Activated CD8-positive, alpha-beta memory T cell treated with anti-CD3 and anti-CD28 coated beads for 24 hours (primary cell): ENCODE data around the gene PTPN6.

Experiments
- DNase-seq: peaks from one replicate; pipeline ENCODE4 v3.0.0-alpha.2; 2020

PTPN6 gene

DNA sequence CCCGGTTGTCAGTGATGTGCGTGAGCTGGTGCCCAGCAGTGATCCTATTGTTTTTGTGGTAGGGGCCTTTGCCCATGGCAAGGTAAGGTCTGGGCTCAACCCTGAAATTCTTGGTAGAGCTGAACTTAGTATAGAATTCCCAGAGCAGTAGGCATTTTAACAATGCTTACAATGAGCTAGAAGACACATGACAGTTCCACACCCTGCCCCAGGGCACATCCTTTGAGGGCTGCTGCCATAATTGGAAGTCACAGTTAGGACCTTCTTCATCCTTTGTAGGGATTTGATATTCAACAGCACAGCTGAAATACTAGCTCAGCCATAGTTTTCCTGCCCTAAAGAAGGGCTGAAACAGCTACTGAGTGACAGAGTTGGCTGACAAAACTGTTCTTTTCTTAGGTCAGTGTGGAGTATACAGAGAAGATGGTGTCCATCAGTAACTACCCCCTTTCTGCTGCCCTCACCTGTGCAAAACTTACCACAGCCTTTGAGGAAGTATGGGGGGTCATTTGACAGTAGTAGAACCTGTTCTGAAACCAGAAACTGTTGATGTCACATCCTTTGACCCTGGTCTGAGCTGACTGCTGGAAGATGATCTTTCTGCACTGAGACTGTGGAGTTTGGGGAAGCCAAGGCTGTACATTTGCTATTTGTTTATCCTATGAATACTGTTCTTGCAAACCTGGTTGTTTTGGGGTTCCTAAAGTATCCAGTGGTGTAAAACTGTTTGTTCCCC is 24.3 kb downstream of the PTPN6 start:
- no peak for DNase-seq

DNA sequence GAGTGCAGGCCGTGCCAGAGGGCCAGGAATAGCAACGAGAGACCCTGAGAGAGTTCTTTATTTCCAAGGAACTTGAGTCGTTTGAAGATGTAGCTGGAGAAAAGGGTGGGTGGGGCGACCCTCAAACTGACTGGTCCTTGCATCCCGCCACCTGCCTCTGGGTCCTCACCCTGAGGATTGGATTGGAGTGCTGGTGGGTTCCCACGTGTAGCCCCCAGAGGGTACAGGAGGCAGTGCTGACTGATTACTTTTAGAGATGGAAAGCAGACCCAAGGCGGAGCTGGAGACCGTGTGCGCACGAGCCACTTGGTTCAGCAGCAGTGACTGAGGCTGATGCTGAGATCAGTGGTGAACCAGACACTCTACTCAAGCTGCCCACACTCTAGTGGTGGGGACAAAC is 26.5 kb downstream of the PTPN6 start:
- DNase-seq = no peak

DNA sequence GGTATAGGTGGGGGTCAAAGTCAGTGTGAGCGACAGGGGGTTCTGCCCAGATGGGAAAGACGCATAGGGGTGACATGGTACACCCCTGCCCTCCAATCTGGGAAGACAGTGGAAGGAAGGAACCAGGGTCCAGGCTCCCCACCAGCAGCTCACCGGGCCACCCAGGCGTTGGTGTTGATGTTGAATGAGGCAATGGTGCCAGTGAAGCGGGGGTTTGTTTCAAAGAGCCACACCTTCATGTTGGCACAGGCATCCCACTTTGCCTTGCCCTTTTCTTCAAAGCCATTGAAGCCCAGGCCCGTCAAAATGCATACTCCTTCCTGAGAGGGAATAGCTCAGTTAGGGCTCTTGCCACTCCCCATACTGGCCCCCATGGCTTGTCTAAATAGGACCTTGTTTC is 27.0 kb downstream of the PTPN6 start:
- no peak for DNase-seq

GRCh38 chr12:6978611-6979011 is 27.5 kb downstream of the PTPN6 start:
- no peak for DNase-seq

- no peak for DNase-seq
Measured at GRCh38 chr12:6979021-6979420, 27.9 kb downstream of the PTPN6 start.

DNA sequence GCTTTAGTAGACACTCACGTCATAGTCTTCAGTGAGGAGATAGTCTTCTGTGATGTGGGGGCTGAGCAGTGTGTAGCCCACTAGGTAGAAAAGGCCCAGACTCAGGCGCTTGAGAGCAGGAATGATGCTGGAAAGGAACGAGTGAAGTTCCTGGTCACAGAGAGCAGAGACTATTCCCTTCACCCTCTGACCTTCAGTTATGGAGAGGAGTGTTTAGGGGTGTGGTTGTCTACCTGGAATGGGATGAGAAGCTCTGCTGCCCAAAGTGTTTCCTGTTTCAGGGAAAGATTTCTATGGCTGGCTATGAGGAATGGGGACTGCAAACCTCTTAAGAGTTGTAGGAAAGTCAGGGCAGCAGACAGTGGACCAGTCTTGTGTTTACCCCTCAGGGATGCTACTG is 28.3 kb downstream of the PTPN6 start:
- DNase-seq = no peak

- DNase-seq = no peak
Measured at GRCh38 chr12:6980075-6980474, 28.9 kb downstream of the PTPN6 start.

DNA sequence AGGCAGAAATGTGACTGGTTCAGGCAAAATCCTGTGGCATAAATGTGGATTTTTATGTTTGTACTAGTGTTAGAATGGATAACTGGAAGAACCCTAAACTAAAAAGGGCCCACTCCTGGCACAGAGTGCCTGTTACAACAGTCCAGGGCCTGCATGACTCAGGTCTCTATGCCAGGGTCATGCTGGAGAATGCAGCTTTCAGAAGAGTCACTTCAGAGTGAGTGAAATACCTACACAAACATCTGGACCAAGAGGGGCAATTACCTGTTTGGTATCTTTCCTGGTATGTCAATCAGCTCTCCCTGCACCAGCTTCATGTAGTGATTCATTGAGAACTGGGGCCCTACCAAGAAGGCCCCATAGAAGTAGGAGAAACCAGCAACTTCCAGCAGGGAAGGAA is 29.6 kb downstream of the PTPN6 start:
- DNase-seq = no peak

DNA sequence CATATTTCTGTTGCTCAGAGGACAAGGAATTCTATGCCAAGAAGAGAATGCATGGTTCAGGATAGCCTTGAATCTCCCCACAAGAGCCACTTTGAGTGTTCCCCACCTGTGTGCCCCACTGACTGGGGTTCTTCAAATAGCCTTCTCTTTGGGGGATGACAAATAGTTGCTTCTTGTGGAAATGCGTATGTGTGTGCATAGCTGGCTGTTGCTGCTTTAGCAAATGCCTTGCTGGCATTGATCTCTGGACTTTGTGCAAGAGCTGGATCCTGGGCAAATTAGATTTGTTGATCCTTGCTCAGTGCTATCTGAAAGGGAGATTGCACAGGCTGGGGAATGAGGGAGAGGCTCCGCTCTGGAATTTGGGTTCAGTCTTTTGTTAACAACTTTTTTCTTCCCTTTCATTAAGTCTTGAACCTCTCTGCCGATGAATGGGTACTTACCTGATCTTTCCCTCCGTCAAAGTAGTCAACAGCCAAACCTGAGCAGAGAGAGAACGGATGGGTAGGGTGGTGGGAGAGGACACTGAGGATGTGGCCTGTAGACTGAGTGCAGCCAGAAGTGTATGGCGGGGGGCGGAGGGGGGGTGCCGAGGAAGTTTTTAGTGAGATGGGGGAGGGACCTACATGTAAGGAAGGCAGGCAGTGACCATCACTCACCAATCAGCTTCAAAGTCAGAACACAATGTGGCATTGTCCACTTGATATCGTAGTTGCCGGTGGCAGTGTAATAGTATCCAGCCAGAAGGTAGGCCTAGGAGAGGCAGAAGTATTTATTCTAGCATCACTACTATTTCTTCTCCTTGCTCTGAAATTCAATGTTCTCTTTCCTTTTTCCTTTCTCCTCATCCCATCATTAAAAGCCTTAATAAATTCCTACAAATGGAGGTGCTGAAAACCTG is 30.2 kb downstream of the PTPN6 start:
- no peak for DNase-seq

GRCh38 chr12:6982532-6982931 is 31.4 kb downstream of the PTPN6 start:
- no peak for DNase-seq

DNA sequence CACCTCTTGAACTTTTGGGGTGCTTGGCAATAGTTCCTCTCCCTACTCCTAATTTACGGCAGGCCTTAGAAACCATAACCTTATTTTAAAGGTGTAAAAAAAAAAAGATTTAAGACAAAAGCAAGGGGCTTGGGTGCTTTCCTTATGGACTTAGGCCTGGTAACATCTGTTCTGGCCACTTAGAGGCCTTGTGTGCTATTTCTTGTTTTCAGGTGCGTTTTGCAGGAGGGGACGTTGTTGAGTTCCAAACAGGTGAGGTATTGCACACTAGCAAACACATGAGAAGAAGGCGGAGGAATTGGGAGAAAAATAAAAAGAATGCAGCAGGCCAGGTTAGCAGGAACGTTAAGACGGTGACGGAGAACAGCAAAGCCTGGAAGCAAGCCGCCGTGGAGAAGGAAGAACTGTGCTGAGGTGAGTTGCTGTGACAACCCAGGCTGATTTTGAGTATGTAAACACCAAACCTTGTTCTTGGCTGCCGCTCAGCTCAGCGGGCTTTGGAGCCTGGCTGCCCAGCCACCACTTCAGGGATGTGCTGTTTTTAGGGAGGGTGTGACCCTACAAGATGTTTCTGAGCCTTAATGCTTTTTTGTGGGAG is 36.9 kb downstream of the PTPN6 start:
- DNase-seq = no peak

DNA sequence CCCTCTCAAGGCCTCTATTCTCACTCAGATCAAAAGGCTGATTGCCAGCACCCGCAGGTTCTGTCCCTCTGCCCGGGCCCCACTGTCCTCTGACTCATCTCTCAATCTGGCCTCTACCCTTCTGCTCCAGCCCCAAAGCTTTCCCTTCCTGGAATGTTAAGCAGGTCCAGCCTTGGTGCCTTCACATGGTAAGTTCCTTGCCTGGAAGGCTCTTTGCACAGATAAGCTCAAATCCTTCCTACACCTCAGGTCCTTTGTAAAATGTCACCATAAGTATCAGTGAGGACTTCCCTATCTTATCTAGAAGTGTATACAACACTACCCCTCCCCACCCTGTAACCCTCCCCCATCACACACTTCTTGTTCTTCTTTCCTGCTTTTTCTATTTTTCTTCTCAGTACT is 44.9 kb downstream of the PTPN6 start:
- no peak for DNase-seq

DNA sequence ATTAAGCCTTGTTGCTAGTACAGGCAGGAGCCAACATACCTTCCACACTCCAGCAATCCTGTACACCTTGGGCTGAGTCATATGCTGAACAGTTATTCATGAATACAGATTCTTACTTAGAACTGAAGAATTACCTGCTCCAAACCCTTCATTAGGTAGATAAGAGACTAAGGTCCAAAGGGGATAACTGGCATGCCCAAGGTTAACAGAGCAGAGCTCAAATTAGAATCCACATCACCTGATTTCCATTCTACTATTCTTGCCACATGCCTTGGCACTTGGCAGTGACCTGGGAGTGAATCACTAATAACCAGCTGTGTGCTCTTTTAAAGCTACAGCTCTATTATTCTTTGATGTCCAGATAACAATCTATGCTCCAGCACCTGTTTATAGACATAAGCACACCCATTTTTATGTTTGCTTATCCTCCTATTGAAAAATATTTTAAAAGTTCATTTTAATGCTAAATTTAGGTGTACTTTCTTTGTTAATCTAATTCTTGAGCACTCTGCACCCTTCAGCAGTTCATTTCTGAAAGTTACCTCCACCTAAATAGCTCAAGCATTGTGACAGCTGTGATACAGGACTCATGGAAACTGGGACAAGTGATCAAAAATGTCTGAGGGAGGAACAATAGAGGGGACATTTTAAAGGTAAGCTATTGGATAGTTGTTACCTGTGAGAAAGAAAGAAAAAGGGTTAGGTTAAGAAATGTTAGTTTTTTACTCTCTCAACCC is 47.7 kb downstream of the PTPN6 start:
- DNase-seq = no peak

GRCh38 chr12:7001921-7002591 is 50.9 kb downstream of the PTPN6 start:
- DNase-seq = no peak

GRCh38 chr12:7004287-7004803 is 53.2 kb downstream of the PTPN6 start:
- DNase-seq = no peak

GRCh38 chr12:7004840-7005239 is 53.7 kb downstream of the PTPN6 start:
- no peak for DNase-seq

- DNase-seq = no peak
Measured at GRCh38 chr12:7005311-7005710, 54.2 kb downstream of the PTPN6 start.

GRCh38 chr12:7006639-7007038 is 55.5 kb downstream of the PTPN6 start:
- no peak for DNase-seq

- DNase-seq = no peak
Measured at GRCh38 chr12:7008864-7009263, 57.7 kb downstream of the PTPN6 start.

DNA sequence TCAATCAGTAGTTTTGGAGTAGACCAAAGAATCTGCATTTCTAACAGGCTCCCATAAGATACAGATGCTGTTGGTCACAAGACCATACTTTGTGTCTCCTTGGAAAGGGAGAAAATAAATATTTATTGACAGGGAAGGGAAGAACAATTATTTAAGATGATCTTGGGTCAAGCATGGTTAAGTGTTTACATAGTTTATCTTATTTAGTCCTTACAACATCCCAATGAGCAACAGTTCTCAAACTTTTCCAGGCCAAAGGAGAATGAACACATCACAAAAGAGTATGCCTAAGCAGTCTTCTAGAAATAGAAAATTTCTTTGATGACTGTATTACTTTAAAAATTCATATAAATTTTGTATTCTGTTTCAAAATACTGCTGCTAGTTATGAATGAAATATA is 58.4 kb downstream of the PTPN6 start:
- DNase-seq = no peak
